Hepatocyte (in vitro differentiated cells): Measurements from ENCODE around the gene TENM4. TPM values are rescaled to one million over a fixed set of nuclear protein-coding genes. Genes with fewer than 3 reads are reported as not detected.
A peak's percentile ranks its signal among the peaks of the same experiment; 100 is the strongest.

Experiments
- DNase-seq: peaks from one replicate; pipeline ENCODE4 v3.0.0-alpha.2; 2016; ENCODE audit warnings: low spot score
- H2AFZ ChIP-seq: fragments of 200-600 bp; sonication (generic); 2 replicates; pipeline ENCODE4 v1.6.0; 2016; ENCODE audit warnings: antibody characterized with exemption, mild to moderate bottlenecking
- H3K27ac ChIP-seq: fragments of 200-600 bp; sonication (generic); 2 replicates; pipeline ENCODE4 v1.5.1; 2016; ENCODE audit warnings: mild to moderate bottlenecking
- H3K27me3 ChIP-seq: fragments of 200-600 bp; sonication (generic); 2 replicates; pipeline ENCODE4 v1.6.1; 2016
- H3K36me3 ChIP-seq: fragments of 200-600 bp; sonication (generic); replicated peaks from 2 replicates; pipeline ENCODE4 v1.5.1; 2016; ENCODE audit warnings: low read depth; ENCODE audit not compliant: insufficient read depth
- H3K4me1 ChIP-seq: fragments of 200-600 bp; sonication (generic); 2 replicates; pipeline ENCODE4 v1.5.1; 2016; ENCODE audit warnings: mild to moderate bottlenecking, moderate library complexity; ENCODE audit not compliant: insufficient read depth
- H3K4me2 ChIP-seq: fragments of 200-600 bp; sonication (generic); 2 replicates; pipeline ENCODE4 v1.6.0; 2016
- H3K4me3 ChIP-seq: fragments of 200-600 bp; sonication (generic); 2 replicates; pipeline ENCODE4 v1.5.1; 2016; ENCODE audit warnings: mild to moderate bottlenecking
- H3K79me2 ChIP-seq: fragments of 200-600 bp; sonication (generic); 2 replicates; pipeline ENCODE4 v1.6.0; 2017; ENCODE audit warnings: mild to moderate bottlenecking
- H3K9me2 ChIP-seq: fragments of 200-600 bp; sonication (generic); replicated peaks from 2 replicates; pipeline ENCODE4 v1.6.0; 2017; ENCODE audit warnings: mild to moderate bottlenecking; ENCODE audit not compliant: insufficient read depth
- H3K9me3 ChIP-seq: fragments of 200-600 bp; sonication (generic); 2 replicates; pipeline ENCODE4 v1.5.1; 2016; ENCODE audit warnings: low read depth, mild to moderate bottlenecking
- H4K20me1 ChIP-seq: fragments of 200-600 bp; sonication (generic); 2 replicates; pipeline ENCODE4 v1.6.0; 2016; ENCODE audit warnings: mild to moderate bottlenecking; ENCODE audit not compliant: insufficient read depth, poor library complexity, severe bottlenecking
- EZH2 ChIP-seq: fragments of 200-600 bp; sonication (generic); IDR thresholded peaks from 2 replicates; pipeline ENCODE4 v1.6.1; 2016; ENCODE audit warnings: antibody characterized with exemption, mild to moderate bottlenecking, borderline replicate concordance
- EZH2phosphoT487 ChIP-seq: fragments of 200-600 bp; sonication (generic); IDR thresholded peaks from one replicate; pipeline ENCODE4 v1.6.1; 2018; ENCODE audit warnings: antibody characterized with exemption, mild to moderate bottlenecking, low read depth, moderate library complexity; ENCODE audit not compliant: unreplicated experiment, severe bottlenecking
- WGBS: methylation state at CpG from one replicate; pipeline ENCODE4 v1.1.6; 2016; ENCODE audit warnings: low lambda C conversion rate; ENCODE audit errors: missing lambda C conversion rate; 5-methylcytosine and 5-hydroxymethylcytosine counted together
- polyA plus RNA-seq: library from polyadenylated mRNA; unstranded; fragments of >200 nt; fragmentation: Nextera tagmentation; extraction: Ambion mirVana; gene quantifications from 2 replicates; pipeline ENCODE4 v1.2.1, GENCODE V29; 2016
- total RNA-seq: library from RNA; depleted of rRNA; stranded (reverse); fragments of >200 nt; gene quantifications from 2 replicates; pipeline ENCODE4 v1.2.3, GENCODE V29; 2014
- TF ChIP-seq, protein P1 (sequence below): fragments of 200-600 bp; sonication (generic); IDR thresholded peaks from 2 replicates; pipeline ENCODE4 v1.5.1; 2016; ENCODE audit warnings: antibody characterized with exemption, mild to moderate bottlenecking; ENCODE audit not compliant: poor library complexity

TENM4 gene
- total and polyA plus RNA-seq, 2 experiments from 2014 or later = 18.4 to 18.7 TPM

DNA sequence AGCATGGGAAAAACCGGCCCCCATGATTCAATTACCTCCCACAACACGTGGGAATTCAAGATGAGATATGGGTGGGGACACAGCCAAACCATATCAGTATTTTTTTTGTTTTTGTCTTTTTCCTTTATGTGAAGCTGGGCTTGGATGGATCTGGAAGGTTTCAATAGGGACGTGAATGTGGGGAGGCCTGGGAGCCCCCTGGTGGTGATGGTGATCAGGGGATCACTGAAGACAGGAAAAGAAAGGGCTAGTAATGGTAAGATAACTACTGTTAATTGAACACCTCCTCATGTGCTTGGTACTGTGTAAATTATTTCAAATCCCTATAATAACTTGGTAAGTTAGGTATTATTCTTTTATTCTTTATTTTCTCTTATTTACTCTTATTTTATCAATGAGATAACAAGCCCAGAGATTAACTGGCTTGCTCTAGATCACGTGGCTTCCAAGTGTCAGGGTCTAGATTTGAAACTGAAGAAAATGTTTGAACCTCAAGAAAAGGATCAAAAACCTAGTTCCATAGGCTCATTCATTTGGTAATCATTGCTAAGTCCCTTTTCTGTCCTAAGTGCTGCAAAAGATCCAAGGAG lies 364.2 kb downstream of the TENM4 start:
- H2AFZ ChIP-seq = no peak overlapping the region

GRCh38 chr11:79074547-79074946 lies 366.3 kb downstream of the TENM4 start:
- Histone ChIP-seq H3K4me1 (peaks cover 11% of the 10 kb centered on the region), H3K4me2 (no peak overlapping the region), H3K27ac (no peak overlapping the region), H3K4me3 (no peak overlapping the region), H4K20me1 (no peaks in the 10 kb centered on the region), H3K27me3 (no peaks in the 10 kb centered on the region), H3K36me3 (no peaks in the 10 kb centered on the region), H3K79me2 (no peaks in the 10 kb centered on the region), H3K9me3 (no peaks in the 10 kb centered on the region), H2AFZ (no peak overlapping the region), H3K9me2 (no peaks in the 10 kb centered on the region)
- TF ChIP-seq, protein P1, sequence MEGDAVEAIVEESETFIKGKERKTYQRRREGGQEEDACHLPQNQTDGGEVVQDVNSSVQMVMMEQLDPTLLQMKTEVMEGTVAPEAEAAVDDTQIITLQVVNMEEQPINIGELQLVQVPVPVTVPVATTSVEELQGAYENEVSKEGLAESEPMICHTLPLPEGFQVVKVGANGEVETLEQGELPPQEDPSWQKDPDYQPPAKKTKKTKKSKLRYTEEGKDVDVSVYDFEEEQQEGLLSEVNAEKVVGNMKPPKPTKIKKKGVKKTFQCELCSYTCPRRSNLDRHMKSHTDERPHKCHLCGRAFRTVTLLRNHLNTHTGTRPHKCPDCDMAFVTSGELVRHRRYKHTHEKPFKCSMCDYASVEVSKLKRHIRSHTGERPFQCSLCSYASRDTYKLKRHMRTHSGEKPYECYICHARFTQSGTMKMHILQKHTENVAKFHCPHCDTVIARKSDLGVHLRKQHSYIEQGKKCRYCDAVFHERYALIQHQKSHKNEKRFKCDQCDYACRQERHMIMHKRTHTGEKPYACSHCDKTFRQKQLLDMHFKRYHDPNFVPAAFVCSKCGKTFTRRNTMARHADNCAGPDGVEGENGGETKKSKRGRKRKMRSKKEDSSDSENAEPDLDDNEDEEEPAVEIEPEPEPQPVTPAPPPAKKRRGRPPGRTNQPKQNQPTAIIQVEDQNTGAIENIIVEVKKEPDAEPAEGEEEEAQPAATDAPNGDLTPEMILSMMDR = no peak
- no peak for TF ChIP-seq EZH2phosphoT487
- TF ChIP-seq EZH2 = no peak
- WGBS = 91% methylated on average over 4 of the region's 4 CpGs
- no peak for DNase-seq

More for the DNA sequence above, 364.2 kb downstream of the TENM4 start:
- H3K9me3 ChIP-seq = no peaks in the 10 kb centered on the region
- 90% methylated on average over 4 of the region's 4 CpGs for WGBS
- H3K4me1 ChIP-seq = peaks cover 11% of the 10 kb centered on the region
- peak; percentile 50 for DNase-seq
- H3K4me3 ChIP-seq = no peak overlapping the region
- no peak overlapping the region for H3K27ac ChIP-seq
- H3K9me2 ChIP-seq = no peaks in the 10 kb centered on the region
- no peak overlapping the region for H3K4me2 ChIP-seq
- H4K20me1 ChIP-seq = no peaks in the 10 kb centered on the region
- TF ChIP-seq, protein P1 = peak; percentile 55
- TF ChIP-seq EZH2 (no peak), EZH2phosphoT487 (no peak)
- no peaks in the 10 kb centered on the region for H3K79me2 ChIP-seq
- H3K36me3 ChIP-seq = no peaks in the 10 kb centered on the region
- H3K27me3 ChIP-seq = no peaks in the 10 kb centered on the region

GRCh38 chr11:79071190-79071589 lies 369.6 kb downstream of the TENM4 start:
- TF ChIP-seq EZH2 = no peak
- no peak for TF ChIP-seq EZH2phosphoT487
- TF ChIP-seq, protein P1 = no peak
- Histone ChIP-seq H2AFZ (no peak overlapping the region), H3K79me2 (no peaks in the 10 kb centered on the region), H4K20me1 (no peaks in the 10 kb centered on the region), H3K27me3 (no peaks in the 10 kb centered on the region), H3K9me3 (no peaks in the 10 kb centered on the region), H3K4me1 (no peaks in the 10 kb centered on the region), H3K27ac (no peak overlapping the region), H3K4me3 (no peak overlapping the region), H3K36me3 (no peaks in the 10 kb centered on the region), H3K4me2 (no peak overlapping the region), H3K9me2 (no peaks in the 10 kb centered on the region)
- no peak for DNase-seq
- 95% methylated on average over 1 of the region's 1 CpG for WGBS

DNA sequence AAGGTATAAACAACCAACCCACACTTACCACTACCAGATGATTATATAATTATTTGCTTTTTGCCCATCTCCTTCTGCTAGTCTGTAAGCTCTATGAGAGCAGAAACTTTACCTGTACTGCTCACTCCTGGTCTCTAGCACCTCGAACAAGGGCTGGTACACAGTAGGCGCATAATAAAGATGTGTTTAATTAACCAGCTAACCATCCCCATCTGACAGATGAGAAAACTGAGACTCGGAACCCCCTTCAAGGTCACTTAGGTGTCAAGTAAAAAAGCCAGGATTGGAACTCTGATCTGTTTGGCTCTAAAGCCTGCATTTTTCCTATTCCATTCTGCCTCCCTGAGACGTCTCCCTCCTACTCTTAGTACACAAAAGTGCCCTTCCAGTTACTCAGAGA lies 370.3 kb downstream of the TENM4 start:
- Histone ChIP-seq H4K20me1 (no peaks in the 10 kb centered on the region), H3K4me2 (no peak overlapping the region), H3K9me3 (no peaks in the 10 kb centered on the region), H2AFZ (no peak overlapping the region), H3K79me2 (no peaks in the 10 kb centered on the region), H3K27me3 (no peaks in the 10 kb centered on the region), H3K4me3 (no peak overlapping the region), H3K9me2 (no peaks in the 10 kb centered on the region), H3K36me3 (no peaks in the 10 kb centered on the region), H3K4me1 (no peaks in the 10 kb centered on the region), H3K27ac (no peak overlapping the region)
- 69% methylated on average over 4 of the region's 4 CpGs for WGBS
- DNase-seq = no peak
- TF ChIP-seq EZH2phosphoT487 (no peak), EZH2 (no peak)
- TF ChIP-seq, protein P1 = no peak
